Fibroblast of villous mesenchyme (primary cell): ENCODE results near the gene LSM7. TPM values are rescaled to one million over a fixed set of nuclear protein-coding genes. Genes with fewer than 3 reads are reported as not detected.

Experiments
- DNase-seq: peaks from one replicate; pipeline ENCODE4 v3.0.0-alpha.2; 2010; ENCODE audit warnings: low read depth
- H3K4me3 ChIP-seq: 2 replicates; pipeline ENCODE4 v1.5.1; 2011; ENCODE audit warnings: low read depth, mild to moderate bottlenecking, low read length
- CTCF ChIP-seq: IDR thresholded peaks from 2 replicates; pipeline ENCODE4 v1.5.1; 2012; ENCODE audit warnings: low read depth, mild to moderate bottlenecking, low read length; ENCODE audit not compliant: insufficient read depth
- total RNA-seq: library from RNA; depleted of rRNA; stranded (reverse); fragments of >200 nt; gene quantifications from 2 replicates; pipeline ENCODE4 v1.2.3, GENCODE V29; 2012

Gene LSM7
- total RNA-seq, 1 donor = 78.2 TPM

GRCh38 chr19:2275588-2276428, 52.6 kb downstream of the LSM7 start:
- no peak overlapping the region for H3K4me3 ChIP-seq
- TF ChIP-seq CTCF = no peak
- DNase-seq = no peak

- peak; percentile 63 for DNase-seq
- TF ChIP-seq CTCF = peak; percentile 59
Measured at GRCh38 chr19:2274931-2275535, 53.4 kb downstream of the LSM7 start.

GRCh38 chr19:2274185-2274711, 54.1 kb downstream of the LSM7 start:
- TF ChIP-seq CTCF = no peak
- H3K4me3 ChIP-seq = peak overlapping the region; percentile 43

More at GRCh38 chr19:2274931-2275535, 53.4 kb downstream of the LSM7 start:
- H3K4me3 ChIP-seq = no peak overlapping the region

GRCh38 chr19:2273356-2274184, 54.8 kb downstream of the LSM7 start:
- peak; percentile 87 for TF ChIP-seq CTCF
- peak overlapping the region; percentile 44 for H3K4me3 ChIP-seq
- peak; percentile 80 for DNase-seq

More at GRCh38 chr19:2274185-2274711, 54.1 kb downstream of the LSM7 start:
- no peak for DNase-seq

Other genes with a start within 250 kb of the LSM7 start
- 31.2 and 36.7 TPM in 2 replicates for gene MOB3A, start 232.3 kb downstream of the LSM7 start, total RNA-seq
- gene IZUMO4, start 231.7 kb downstream of the LSM7 start, total RNA-seq = 1.3 TPM in 2 replicates
- 122 and 140 TPM in 2 replicates for gene AP3D1, start 177.0 kb downstream of the LSM7 start, total RNA-seq
- 5.6 and 8.4 TPM in 2 replicates for gene DOT1L, start 164.7 kb downstream of the LSM7 start, total RNA-seq
- gene PLEKHJ1, start 92.3 kb downstream of the LSM7 start, total RNA-seq = 43.6 and 46.4 TPM in 2 replicates
- 24.6 and 25.1 TPM in 2 replicates for gene SF3A2, start 91.8 kb downstream of the LSM7 start, total RNA-seq
- gene AMH, start 79.3 kb downstream of the LSM7 start, total RNA-seq = 0.32 and 1.3 TPM in 2 replicates
- 0.43 TPM in 1 of 2 replicates, not detected in the other for gene JSRP1, start 72.2 kb downstream of the LSM7 start, total RNA-seq
- gene PEAK3, start 46.4 kb downstream of the LSM7 start, total RNA-seq = under 0.01 TPM in 1 of 2 replicates, not detected in the other
- under 0.01 TPM in 1 of 2 replicates, not detected in the other for gene LINGO3, start 20.4 kb downstream of the LSM7 start, total RNA-seq
- gene SPPL2B, start 98 bp upstream of the LSM7 start, total RNA-seq = 25.5 and 39.9 TPM in 2 replicates
- gene TMPRSS9, start 31.7 kb upstream of the LSM7 start, total RNA-seq = not detected in 2 replicates
- 24.2 and 34.8 TPM in 2 replicates for gene TIMM13, start 99.0 kb upstream of the LSM7 start, total RNA-seq
- 58.6 and 92.0 TPM in 2 replicates for gene LMNB2, start 128.4 kb upstream of the LSM7 start, total RNA-seq
- 54.8 and 70.9 TPM in 2 replicates for gene GADD45B, start 147.5 kb upstream of the LSM7 start, total RNA-seq